Smooth muscle cell (in vitro differentiated cells): ENCODE measurements around the gene ACACA. TPM values are rescaled to one million over a fixed set of nuclear protein-coding genes. Genes with fewer than 3 reads are reported as not detected.

Experiments
- DNase-seq: peaks from one replicate; lab custom pipeline; 2025; ENCODE audit not compliant: unreplicated experiment; lab: John Stamatoyannopoulos, UW
- H2AFZ ChIP-seq: fragments of 200-600 bp; sonication (generic); 2 replicates; pipeline ENCODE4 v1.6.0; 2016; ENCODE audit warnings: antibody characterized with exemption, low read depth, mild to moderate bottlenecking
- H3F3A ChIP-seq: fragments of 200-600 bp; sonication (generic); 2 replicates; pipeline ENCODE4 v1.6.0; 2017; ENCODE audit warnings: antibody characterized with exemption, low read depth
- H3K27ac ChIP-seq: fragments of 200-600 bp; sonication (generic); 2 replicates; pipeline ENCODE4 v1.5.1; 2016; ENCODE audit warnings: low read depth, mild to moderate bottlenecking
- H3K27me3 ChIP-seq: fragments of 200-600 bp; sonication (generic); 2 replicates; pipeline ENCODE4 v1.6.1; 2016; ENCODE audit warnings: low read depth, mild to moderate bottlenecking
- H3K36me3 ChIP-seq: fragments of 200-600 bp; sonication (generic); 2 replicates; pipeline ENCODE4 v1.5.1; 2016; ENCODE audit warnings: low read depth
- H3K4me1 ChIP-seq: fragments of 200-600 bp; sonication (generic); 2 replicates; pipeline ENCODE4 v1.5.1; 2016; ENCODE audit warnings: low read depth
- H3K4me2 ChIP-seq: fragments of 200-600 bp; sonication (generic); 2 replicates; pipeline ENCODE4 v1.6.0; 2016; ENCODE audit warnings: mild to moderate bottlenecking
- H3K4me3 ChIP-seq: fragments of 200-600 bp; sonication (generic); 2 replicates; pipeline ENCODE4 v1.5.1; 2016; ENCODE audit warnings: mild to moderate bottlenecking
- H3K79me2 ChIP-seq: fragments of 200-600 bp; sonication (generic); 2 replicates; pipeline ENCODE4 v1.6.0; 2016; ENCODE audit warnings: low read depth, mild to moderate bottlenecking
- H3K9ac ChIP-seq: fragments of 200-600 bp; sonication (generic); 2 replicates; pipeline ENCODE4 v1.6.0; 2016; ENCODE audit warnings: low read depth
- H3K9me3 ChIP-seq: fragments of 200-600 bp; sonication (generic); replicated peaks from 2 replicates; pipeline ENCODE4 v1.5.1; 2016; ENCODE audit warnings: low read depth
- H4K20me1 ChIP-seq: fragments of 200-600 bp; sonication (generic); 2 replicates; pipeline ENCODE4 v1.6.0; 2016; ENCODE audit warnings: low read depth
- CTCF ChIP-seq: fragments of 200-600 bp; sonication (generic); IDR thresholded peaks from 2 replicates; pipeline ENCODE4 v1.5.1; 2017; ENCODE audit warnings: borderline replicate concordance, mild to moderate bottlenecking, antibody characterized with exemption; ENCODE audit not compliant: insufficient read depth, poor library complexity, severe bottlenecking
- WGBS: methylation state at CpG from one replicate; pipeline ENCODE4 v1.1.7; 2016; ENCODE audit warnings: low lambda C conversion rate; 5-methylcytosine and 5-hydroxymethylcytosine counted together
- polyA plus RNA-seq: library from polyadenylated mRNA; unstranded; fragments of >200 nt; fragmentation: Nextera tagmentation; extraction: Ambion mirVana; gene quantifications from 2 replicates; pipeline ENCODE4 v1.2.1, GENCODE V29; 2016
- total RNA-seq: library from RNA; depleted of rRNA; stranded (reverse); fragments of >200 nt; gene quantifications from 2 replicates; pipeline ENCODE4 v1.2.3, GENCODE V29; 2014

Gene ACACA
- total and polyA plus RNA-seq, 2 experiments from 2014 or later: 16.4 to 33.9 TPM

DNA sequence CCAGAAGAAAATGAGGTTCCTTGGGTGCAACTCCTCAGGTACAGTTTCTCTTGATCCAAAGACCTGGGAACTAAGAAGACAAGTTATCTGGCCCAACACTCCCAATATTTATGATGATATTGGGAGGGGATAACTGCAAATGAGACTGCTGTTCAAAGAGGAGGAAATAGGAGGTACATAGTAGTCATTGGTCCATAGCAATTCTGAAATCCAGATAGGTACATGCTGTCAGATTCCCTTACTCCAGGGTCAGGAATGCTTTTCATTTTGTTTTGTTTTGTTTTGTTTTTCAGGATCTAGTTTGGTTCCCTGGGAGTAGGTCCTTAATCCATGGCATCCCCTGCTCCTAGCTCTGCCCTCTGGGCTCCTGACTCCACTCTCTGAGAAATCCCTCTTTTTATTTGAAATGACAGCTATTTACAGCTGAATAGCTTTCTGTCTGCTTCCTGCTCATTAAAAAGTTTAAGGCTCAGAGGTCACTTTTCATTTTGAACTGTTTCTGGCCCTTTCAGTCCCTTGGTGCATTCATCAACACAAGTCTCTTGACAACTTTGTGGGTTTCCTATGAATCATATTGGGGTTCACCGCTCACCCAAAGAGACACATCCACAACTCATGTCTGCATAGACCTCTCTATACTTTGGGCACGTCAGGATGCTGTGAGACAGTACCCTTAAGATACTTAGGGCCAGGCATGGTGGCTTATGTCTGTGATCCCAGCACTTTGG, 141.0 kb downstream of the ACACA start:
- Histone ChIP-seq H4K20me1 (no peaks in the 10 kb centered on the region), H3K4me2 (no peak overlapping the region), H3K4me3 (no peak overlapping the region), H3K79me2 (no peaks in the 10 kb centered on the region), H2AFZ (no peak overlapping the region), H3K9ac (no peak overlapping the region), H3K27me3 (no peaks in the 10 kb centered on the region), H3K4me1 (no peaks in the 10 kb centered on the region), H3K36me3 (peaks cover 33% of the 10 kb centered on the region), H3K9me3 (no peaks in the 10 kb centered on the region), H3K27ac (no peak overlapping the region), H3F3A (no peaks in the 10 kb centered on the region)
- DNase-seq: no peak
- 96% methylated on average over 2 of the region's 2 CpGs for WGBS
- no peak for TF ChIP-seq CTCF

GRCh38 chr17:37261286-37261685, 145.3 kb downstream of the ACACA start:
- no peak for DNase-seq
- H2AFZ ChIP-seq: no peak overlapping the region
- H3K36me3 ChIP-seq: peaks cover 28% of the 10 kb centered on the region
- no peaks in the 10 kb centered on the region for H4K20me1 ChIP-seq
- H3F3A ChIP-seq: no peaks in the 10 kb centered on the region
- no peaks in the 10 kb centered on the region for H3K27me3 ChIP-seq
- H3K4me2 ChIP-seq: no peak overlapping the region
- no peak for TF ChIP-seq CTCF
- 79% methylated on average over 1 of the region's 1 CpG for WGBS
- no peak overlapping the region for H3K27ac ChIP-seq
- H3K9ac ChIP-seq: no peak overlapping the region
- H3K4me1 ChIP-seq: no peaks in the 10 kb centered on the region
- H3K9me3 ChIP-seq: no peaks in the 10 kb centered on the region
- no peaks in the 10 kb centered on the region for H3K79me2 ChIP-seq
- no peak overlapping the region for H3K4me3 ChIP-seq

- WGBS: 95% methylated on average over 3 of the region's 3 CpGs
- peaks cover 10% of the 10 kb centered on the region for H3K36me3 ChIP-seq
- H3F3A ChIP-seq: no peaks in the 10 kb centered on the region
- no peaks in the 10 kb centered on the region for H3K79me2 ChIP-seq
- no peak overlapping the region for H3K4me2 ChIP-seq
- no peaks in the 10 kb centered on the region for H3K9me3 ChIP-seq
- TF ChIP-seq CTCF: no peak
- H2AFZ ChIP-seq: no peak overlapping the region
- peak overlapping the region; percentile 13 for H3K27ac ChIP-seq
- no peak for DNase-seq
- no peaks in the 10 kb centered on the region for H3K4me1 ChIP-seq
- H3K27me3 ChIP-seq: no peaks in the 10 kb centered on the region
- H3K4me3 ChIP-seq: no peak overlapping the region
- no peak overlapping the region for H3K9ac ChIP-seq
- no peaks in the 10 kb centered on the region for H4K20me1 ChIP-seq
These were observed 147.5 kb downstream of the ACACA start for GRCh38 chr17:37259030-37259735.

DNA sequence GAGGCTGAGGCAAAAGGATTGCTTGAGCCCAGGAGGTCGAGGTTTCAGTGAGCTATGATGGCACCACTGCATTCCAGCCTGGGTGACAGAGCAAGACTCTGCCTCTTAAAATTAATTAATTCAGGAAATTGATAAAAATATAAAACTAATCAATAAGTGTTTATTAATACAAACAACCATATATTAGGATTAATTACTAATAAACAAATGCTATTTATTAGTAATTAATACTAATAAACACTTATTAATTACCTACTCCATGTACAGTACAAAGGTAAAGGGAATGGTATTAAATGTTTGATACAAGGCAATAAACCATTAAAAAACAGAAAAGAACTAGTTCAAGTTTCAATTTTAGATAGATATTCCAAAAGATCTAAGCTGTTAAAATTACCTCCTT, 150.0 kb downstream of the ACACA start:
- Histone ChIP-seq H3K36me3 (no peaks in the 10 kb centered on the region), H3K27ac (no peak overlapping the region), H2AFZ (no peak overlapping the region), H3F3A (no peaks in the 10 kb centered on the region), H3K27me3 (no peaks in the 10 kb centered on the region), H3K79me2 (no peaks in the 10 kb centered on the region), H3K9me3 (no peaks in the 10 kb centered on the region), H4K20me1 (no peaks in the 10 kb centered on the region), H3K9ac (no peak overlapping the region), H3K4me3 (no peak overlapping the region), H3K4me1 (no peaks in the 10 kb centered on the region), H3K4me2 (no peak overlapping the region)
- no peak for DNase-seq
- WGBS: 87% methylated on average over 1 of the region's 1 CpG
- TF ChIP-seq CTCF: no peak
